ENCODE results near the gene NCAPG.

NCAPG gene

DNA sequence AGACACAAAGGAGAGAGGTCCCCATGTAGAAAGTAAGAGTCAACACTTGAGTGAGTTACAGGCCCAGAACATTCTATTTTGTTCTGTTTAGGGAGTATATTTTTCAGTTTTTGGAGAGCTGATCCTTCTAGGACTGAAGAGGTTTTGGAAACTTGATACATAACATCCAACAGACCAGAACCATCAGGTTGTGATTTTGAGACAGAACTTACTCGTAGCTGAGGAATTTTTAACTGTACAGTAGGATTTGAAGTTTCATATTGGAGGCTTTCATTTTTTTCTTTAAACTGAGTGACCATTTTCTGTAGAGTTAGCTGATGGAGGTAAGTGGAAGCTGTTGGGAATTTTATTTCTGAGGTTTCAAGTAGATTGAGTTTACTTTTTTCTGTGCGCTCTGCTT lies 73.3 kb downstream of the NCAPG start:
- DNase-seq, result no peak

DNA sequence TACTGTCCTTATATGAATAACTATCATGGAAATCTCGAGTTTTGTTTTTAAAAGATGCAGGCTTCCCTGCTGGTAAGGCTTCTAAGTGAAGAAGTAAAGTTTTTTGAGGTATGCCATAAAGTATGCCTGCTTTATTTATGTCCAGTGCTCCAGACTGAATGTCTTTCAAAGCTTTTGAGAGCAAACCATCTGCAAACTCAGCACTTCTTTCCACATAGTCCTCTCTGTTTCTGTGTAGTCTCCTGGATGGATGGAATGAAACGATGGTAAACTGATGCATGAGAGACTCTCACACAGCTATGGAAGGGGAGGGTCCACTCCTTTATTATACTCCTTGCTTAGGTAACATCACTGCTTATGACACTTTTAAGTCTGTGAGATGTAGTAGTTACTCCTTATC lies 73.7 kb downstream of the NCAPG start:
- no peak for DNase-seq

GRCh38 chr4:17889692-17890091 lies 78.9 kb downstream of the NCAPG start:
- no peak for DNase-seq

DNA sequence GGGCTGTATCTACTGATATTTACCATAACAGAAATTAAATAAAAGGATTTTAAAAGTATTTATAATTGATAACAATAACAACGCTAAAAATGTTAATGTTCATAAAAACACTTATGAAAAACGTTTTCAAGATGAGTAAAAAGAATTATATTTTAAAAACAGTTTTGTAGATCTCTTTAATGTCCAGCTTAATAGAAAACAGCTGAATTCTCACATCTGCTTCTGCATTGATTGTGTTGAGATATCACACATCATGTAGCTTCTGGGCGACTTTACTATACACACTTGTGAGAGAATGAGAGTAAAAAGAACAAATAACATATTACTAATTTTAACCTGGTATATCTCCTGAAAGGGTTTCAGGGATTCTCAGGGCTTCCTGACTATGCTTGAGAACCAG lies 83.6 kb downstream of the NCAPG start:
- no peak for DNase-seq
